Hepatic stellate cell (primary cell): ENCODE measurements around the gene KRT14.
A peak's percentile ranks its signal among the peaks of the same experiment; 100 is the strongest.
"Not testable (repeated sequence)": the region's sequence is repeated elsewhere in the genome, so short reads cannot be mapped to it uniquely, and the experiment has no call there.

ENCODE experiments used
- DNase-seq: peaks from one replicate; pipeline ENCODE4 v3.0.0; 2011; ENCODE audit warnings: low spot score

KRT14 gene

DNA sequence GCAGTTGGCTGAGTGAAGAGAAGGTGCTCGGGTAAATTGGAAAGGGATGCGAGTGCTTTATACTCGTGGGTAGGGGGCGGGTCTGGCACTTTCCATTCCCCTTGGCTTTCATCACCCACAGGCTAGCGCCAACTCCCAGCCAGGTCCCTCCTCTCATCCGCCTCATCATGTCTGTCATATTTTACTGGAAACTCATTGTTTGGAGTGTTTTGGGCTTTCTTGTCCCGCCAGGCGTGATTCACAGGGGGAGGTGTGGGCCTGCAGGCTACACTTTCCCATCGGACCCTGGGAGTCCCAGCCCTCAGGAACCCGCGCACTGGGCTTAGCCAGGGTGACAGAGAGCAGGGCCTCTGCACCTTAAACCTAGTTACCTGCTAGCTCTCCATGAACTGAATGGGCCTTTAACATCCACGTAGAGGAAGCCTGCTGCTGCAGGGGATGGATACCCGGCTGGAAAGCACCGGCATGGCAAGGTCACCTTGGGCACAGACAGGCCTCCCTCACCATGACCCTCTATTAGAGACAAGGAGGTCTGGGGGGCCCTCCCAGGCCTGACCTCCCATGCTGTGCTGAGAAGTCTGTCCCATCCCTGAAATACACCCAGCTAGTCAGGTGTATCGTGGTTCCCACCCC lies at the start of gene KRT14:
Gene KRT14, minus strand, starts transcription at position 33 of the 633 bp plus-strand sequence. CDS start 61 bp downstream, outside the sequence.
- DNase-seq = no peak

DNA sequence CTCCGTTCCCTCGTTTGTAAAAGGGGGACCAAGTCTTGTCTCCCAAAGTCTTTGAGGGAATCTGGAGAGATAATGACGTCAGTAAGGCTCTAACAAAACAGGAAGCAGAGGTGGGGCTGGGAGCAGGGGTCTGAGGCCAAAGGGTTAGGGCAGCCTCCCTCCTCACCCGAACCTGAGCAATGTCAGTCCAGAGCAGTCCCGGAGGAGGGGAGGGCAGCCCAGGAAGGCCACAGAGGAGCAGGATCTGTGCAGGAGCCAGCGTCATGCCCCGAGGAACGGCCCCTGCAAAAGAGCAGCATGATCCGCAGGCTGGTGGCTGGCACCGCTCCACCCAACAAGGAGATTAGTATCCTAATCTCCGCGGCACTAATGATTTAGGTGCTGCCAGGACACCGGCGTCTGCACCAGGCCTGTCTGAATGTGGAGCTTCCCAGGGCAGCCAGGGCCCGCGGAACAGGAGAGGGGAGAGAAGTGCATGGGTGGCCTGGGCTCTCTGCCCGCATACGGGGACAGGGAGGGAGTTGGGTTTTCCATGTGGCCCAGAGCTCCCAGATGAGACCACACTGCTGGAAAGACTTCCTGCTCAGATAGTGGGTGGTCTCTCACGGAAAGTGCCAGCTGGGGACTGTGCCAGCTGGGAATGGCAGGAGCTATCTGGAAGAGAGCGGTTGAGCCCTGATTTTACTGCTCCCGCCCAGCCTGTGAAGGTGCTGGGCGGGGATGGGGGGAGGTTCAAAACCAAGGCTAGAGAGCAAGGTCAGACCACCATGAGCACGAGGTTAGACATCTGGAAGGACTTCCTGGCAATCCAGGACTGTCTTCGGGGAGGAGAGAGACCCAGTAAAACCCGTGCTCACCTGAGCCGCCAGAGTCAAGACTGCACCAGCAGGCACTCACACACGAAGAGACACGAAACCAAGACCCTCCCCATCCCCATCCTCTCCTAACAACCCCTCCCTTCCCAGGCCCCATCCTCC lies 48.7 kb upstream of the KRT14 start:
- peak; percentile 34 for DNase-seq

GRCh38 chr17:41634639-41635038 lies 47.9 kb upstream of the KRT14 start:
- no peak for DNase-seq

DNA sequence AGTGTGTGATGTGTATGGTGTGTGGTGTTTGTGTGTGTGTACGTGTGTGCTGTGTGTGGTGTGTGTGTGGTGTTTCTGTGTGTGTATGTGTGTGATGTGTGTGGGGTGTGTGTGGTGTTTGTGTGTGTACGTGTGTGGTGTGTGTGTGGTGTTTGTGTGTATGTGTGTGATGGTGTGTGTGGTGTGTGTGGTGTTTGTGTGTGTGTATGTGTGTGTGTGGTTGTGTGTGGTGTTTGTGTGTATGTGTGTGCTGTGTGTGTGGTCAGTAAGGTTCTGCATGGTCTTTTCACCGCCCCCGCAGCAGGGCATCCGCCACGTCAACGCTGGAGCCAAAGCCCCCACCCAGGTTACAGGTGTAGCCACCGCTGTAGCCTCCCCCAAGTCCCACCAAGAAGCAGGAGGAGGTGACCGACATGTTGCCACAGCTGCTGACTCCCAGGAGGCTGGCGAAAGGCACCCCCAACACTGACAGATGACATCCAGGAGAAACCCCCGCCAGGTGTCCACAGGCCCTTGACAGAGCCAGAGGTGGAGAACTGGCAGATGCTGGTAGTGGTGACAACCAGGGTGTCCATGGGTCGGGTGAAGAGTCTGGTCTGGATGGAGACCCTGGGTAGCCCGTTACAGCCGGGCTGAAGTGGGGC lies 47.0 kb upstream of the KRT14 start:
- DNase-seq = no peak

GRCh38 chr17:41632482-41633105 lies 45.9 kb upstream of the KRT14 start:
- no peak for DNase-seq

DNA sequence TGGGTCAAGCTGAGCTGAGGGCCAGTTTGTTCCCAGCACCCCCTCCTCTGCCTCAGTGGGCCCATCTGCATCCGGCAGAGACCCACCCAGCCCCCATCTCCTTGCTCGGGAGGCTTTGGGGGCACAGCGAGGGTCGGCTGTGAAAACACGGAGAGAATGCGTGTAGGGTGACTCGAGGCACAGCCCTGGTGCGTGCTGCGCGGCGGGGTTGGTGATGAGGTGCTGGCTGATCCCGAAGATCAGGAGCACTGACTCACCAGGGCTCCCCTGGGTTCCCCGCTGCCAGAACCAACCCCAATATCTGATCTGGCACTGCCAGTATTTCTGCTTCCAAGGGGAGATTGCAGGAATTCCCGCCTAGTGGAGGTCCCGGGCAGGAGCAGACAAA lies 45.2 kb upstream of the KRT14 start:
- DNase-seq = no peak

DNA sequence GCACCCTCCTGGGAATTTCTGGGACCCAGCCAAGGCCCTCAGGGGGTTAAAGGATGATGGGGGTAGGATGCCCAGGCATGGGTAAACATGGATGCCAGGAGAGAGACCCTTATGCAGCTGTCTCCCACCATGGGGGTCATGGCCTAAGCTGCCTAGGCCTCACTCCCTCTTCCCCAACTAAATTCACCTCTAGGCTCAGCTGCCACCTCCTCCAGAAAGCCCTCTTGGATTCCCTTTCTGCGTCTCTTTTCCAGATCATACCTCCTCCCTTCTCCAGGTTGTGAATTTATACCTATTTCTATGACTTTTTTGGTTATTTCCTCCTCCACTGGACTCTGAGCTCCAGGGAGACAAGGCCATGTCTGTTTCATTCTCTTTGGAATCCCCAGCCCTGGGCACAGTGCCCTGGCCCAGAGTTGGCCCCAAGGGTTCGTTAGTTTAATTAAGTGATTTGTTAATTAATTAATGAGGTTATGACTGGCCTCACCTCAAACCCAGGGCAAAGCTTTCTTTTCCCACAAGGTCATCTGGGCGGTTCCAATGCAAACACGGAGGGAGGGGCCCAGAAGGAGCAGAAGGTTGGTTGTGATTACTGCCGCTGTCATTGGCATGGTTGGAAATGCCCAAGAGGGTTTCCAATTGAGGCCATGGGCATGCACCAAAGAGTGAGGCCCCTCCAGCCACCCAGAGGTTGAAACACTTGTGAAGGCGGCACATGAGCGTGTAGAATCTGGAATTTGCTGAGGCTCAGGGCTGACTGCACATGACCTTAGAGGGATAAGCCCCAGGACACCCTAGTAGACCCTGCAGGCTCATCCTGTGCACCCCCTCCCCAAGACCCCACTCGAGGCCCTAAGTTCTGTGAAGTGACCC lies 44.6 kb upstream of the KRT14 start:
- DNase-seq = no peak

DNA sequence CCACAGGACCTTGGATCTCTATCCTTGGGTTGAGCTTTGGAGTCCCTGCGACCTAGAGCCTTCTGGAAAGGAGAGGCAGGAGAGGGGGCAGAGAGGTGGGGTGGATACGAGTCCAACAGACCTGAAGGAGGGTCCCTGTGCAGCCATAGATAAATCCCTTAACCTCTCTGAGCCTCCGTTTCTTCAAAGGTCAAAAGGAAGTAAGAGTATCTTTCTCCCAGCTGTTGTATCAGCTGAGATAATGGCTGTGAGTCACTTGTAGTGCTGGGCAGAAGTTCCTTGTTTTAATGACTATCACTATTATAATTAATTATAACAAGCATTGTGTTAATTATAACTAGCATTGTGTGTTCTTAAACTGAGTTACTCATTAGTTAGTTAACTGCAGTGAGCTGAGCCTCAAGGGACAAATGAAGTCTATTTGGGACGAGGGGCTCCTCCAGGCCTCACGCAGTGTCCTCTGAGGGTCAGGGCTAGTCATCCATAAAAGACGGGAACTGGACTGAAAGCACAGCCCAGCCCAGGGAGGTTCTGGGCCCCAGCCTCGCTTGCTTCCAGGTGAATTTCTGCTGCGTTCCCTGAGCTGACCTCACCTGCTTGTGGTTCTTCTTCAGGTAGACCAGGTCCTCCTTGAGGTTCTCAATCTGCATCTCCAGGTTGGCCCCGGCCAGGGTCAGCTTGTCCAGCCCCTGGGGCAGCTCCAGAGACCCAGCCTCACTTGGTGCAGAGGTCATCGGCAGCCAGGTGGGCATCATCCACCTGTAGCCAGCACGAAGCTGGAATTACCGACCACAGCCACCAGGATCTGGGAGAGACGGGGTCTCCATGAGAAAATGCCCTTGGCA lies 43.4 kb upstream of the KRT14 start:
- no peak for DNase-seq

- no peak for DNase-seq
Measured at GRCh38 chr17:41629316-41629715, 42.6 kb upstream of the KRT14 start.

DNA sequence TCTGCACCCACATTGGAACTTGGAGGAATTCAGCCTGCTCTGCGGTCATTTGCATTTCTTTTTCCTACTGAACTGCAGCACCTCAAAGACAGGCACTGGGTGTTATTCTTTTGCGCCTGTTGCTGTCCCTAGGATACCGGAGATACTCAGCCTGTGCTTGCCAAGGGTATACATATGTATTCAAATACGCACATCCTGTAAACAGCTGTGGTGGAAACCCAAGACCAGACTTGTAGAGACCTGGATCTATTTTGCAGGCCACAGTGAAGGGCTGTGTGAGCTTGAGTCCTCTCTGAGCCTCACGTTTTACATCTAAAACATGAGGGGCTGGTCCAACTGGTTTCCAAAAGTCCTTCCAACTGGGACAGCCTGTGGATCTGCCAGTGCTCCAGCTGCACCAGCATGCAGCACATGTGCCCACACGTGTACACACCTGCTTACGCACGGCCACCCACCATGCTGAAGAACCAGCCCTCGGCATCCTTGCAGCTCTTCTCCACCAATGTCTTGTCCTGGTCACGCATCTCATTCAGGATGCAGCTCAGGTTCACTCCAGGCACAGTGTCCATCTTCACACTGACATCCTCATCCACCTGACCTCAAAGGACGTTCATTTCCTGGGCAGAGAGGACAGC lies 42.0 kb upstream of the KRT14 start:
- DNase-seq = not testable (repeated sequence)

GRCh38 chr17:41628073-41628370 lies 41.3 kb upstream of the KRT14 start:
- DNase-seq = not testable (repeated sequence)

- DNase-seq = no peak
Measured at GRCh38 chr17:41627316-41628072, 40.8 kb upstream of the KRT14 start.

DNA sequence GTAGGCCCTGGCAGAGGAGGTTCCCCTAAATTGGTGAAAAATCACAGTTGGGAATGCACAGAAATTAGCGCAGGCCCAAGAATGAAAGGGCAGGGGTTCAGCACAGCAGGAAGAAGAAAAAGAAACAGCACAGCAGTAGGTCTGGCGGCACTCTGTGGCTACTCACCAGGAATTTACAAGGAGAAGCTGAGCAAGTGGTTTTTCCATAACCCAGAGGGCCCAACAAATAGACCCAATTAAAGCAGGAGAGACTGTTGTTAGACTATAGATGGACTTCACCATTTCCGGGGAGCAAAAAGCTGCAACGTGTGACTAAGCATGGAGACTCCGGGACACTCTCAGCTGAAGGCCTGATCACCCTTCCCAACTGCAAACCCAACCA lies 40.2 kb upstream of the KRT14 start:
- not testable (repeated sequence) for DNase-seq

DNA sequence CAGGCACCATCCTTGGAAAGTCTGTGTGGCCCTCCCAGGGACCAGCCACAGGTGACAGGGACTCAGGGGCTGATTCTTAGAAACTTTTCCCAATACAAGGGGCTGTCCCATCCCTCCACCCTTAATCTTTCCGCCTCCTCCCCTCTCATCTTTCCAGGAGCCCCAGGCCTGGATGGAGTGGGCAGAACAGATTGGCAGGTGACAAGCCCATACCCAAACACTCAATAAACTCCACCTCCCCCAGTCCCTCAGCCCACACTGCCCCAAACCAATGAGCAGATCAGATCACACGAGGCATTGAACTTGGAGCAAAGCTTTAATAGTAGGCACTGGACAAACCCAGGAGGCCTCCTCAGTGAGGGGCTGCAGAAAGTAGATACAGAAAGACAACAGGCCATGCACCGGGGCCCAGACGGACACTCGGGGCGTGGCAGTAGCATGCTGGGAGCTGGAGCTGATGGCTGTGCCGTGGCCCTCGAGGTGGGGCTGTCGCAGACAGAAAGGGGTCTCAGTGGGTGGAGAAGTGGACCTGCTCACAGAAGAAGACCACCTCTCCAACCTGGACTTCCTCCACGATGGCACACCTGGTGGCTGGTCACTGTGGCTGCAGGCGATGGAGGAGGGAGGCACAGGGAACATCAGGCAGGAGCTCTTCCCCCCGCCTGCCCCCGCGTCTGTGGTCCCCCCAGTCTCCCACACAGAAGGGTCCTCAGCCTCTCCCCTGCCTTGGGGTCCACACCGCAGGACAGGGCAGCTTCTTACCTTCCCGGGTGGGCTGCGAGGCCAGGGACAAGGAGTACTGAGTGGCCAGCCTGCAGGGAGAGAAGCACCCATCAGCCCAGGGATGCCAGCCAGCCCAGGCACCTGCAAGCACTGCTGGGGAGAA lies 39.6 kb upstream of the KRT14 start:
- not testable (repeated sequence) for DNase-seq

DNA sequence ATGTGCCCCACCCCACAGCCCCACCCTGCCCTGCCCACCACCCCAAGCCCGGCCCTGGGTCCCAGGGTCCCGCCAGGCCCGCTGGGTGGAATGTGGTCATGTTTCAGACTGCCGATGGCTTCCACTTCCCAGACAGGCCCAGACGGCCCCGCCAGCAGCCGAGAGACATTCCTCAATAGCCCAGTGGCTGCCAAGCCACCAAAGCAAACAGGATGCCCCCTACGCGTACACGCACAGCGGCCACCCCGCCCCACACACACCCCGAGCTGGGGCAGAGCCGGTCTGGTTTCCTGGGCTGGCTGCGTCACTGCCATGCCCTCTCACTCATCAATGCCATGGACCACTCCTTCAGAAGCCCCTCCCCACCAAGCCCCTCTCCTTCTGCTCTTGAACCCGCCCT lies 38.9 kb upstream of the KRT14 start:
- no peak for DNase-seq

GRCh38 chr17:41624208-41625101 lies 37.8 kb upstream of the KRT14 start, which contains the start of gene KRT17:
Gene KRT17 (minus strand): TSS chr17:41624575. CDS start chr17:41624509, 66 bp downstream.
- DNase-seq = no peak
